Panc1 (cell line): ENCODE results near the gene CPZ. TPM values are rescaled to one million over a fixed set of nuclear protein-coding genes. Genes with fewer than 3 reads are reported as not detected.

ENCODE experiments used
- ATAC-seq: fragments of 200-7000 bp; cut with Tn5 transposase; 2 replicates; pipeline ENCODE4 v1.9.1; 2020; ENCODE audit warnings: mild to moderate bottlenecking, moderate library complexity
- BruUV-seq: library from RNA; stranded (reverse); fragments of 400-500 nt; replicated peaks from 2 replicates; lab custom pipeline; 2021; lab: Mats Ljungman, UMichigan
- CTCF ChIA-PET: fragments of 300-600 bp; sonication (Branson Sonifier 250); formaldehyde crosslinking; loops from one replicate; lab custom pipeline; 2022; ENCODE audit warnings: antibody characterized with exemption; lab: Charles Lee
- POLR2A ChIA-PET: fragments of 300-600 bp; sonication (Branson Sonifier 250); formaldehyde crosslinking; loops from one replicate; lab custom pipeline; 2022; ENCODE audit warnings: antibody characterized with exemption; lab: Charles Lee
- DNase-seq: peaks from one replicate; pipeline ENCODE4 v3.0.0-alpha.2; 2010; ENCODE audit warnings: low read depth, low spot score
- H3K27ac ChIP-seq: 2 replicates; pipeline ENCODE4 v1.5.1; 2011; ENCODE audit warnings: mild to moderate bottlenecking, low read length, inconsistent platforms
- H3K27me3 ChIP-seq: fragments of 200-500 bp; sonication (Bioruptor generic); 2 replicates; pipeline ENCODE4 v1.6.0; 2014; ENCODE audit warnings: low read length, inconsistent platforms; ENCODE audit not compliant: control insufficient read depth, insufficient read depth
- H3K36me3 ChIP-seq: fragments of 200-500 bp; sonication (Bioruptor generic); 2 replicates; pipeline ENCODE4 v1.5.1; 2014; ENCODE audit warnings: inconsistent platforms, mild to moderate bottlenecking, low read length, moderate library complexity; ENCODE audit not compliant: control insufficient read depth, insufficient read depth
- H3K4me1 ChIP-seq: 2 replicates; pipeline ENCODE4 v1.5.1; 2011; ENCODE audit warnings: inconsistent platforms, mild to moderate bottlenecking, low read length, moderate library complexity; ENCODE audit not compliant: control insufficient read depth, insufficient read depth
- H3K4me3 ChIP-seq, 2 experiments: 2 replicates each; pipeline ENCODE4 v1.5.1; 2011 to 2012; ENCODE audit warnings: low read depth in 2 of 2, low read length in 2 of 2, mild to moderate bottlenecking in 2 of 2, inconsistent platforms in 1 of 2, moderate library complexity in 1 of 2
- H3K9me3 ChIP-seq: fragments of 200-500 bp; sonication (Bioruptor generic); 2 replicates; pipeline ENCODE4 v1.5.1; 2014; ENCODE audit warnings: low read depth, mild to moderate bottlenecking, inconsistent platforms, low read length, moderate library complexity; ENCODE audit not compliant: control insufficient read depth, insufficient read depth
- CTCF ChIP-seq: fragments of 450-650 bp; IDR thresholded peaks from 2 replicates; pipeline ENCODE4 v1.5.1; 2017; ENCODE audit warnings: mild to moderate bottlenecking
- POLR2AphosphoS5 ChIP-seq: IDR thresholded peaks from 2 replicates; pipeline ENCODE4 v1.6.1; 2012; ENCODE audit warnings: mild to moderate bottlenecking, low read depth, low read length, moderate library complexity
- SIN3A ChIP-seq: IDR thresholded peaks from 2 replicates; pipeline ENCODE4 v1.6.1; 2012; ENCODE audit warnings: low read depth, mild to moderate bottlenecking, low read length, moderate library complexity, borderline replicate concordance; ENCODE audit not compliant: insufficient read depth
- TCF7L2 ChIP-seq: IDR thresholded peaks from 2 replicates; pipeline ENCODE4 v1.6.1; 2011; ENCODE audit warnings: mild to moderate bottlenecking, low read depth, low read length, inconsistent platforms
- in situ Hi-C: cut with HindIII; loops from 2 replicates; pipeline ENCODE4 v1.10.0; 2016; ENCODE audit warnings: low sequenced_read_pairs, low pct_unique_long_range_greater_than_20kb
- intact Hi-C: fragments of 100-400 bp; cut with micrococcal nuclease; formaldehyde crosslinking; loops from one replicate; pipeline ENCODE4 v1.10.0; 2022; ENCODE audit not compliant: unreplicated experiment
- total RNA-seq: library from RNA; stranded (reverse); gene quantifications from one replicate; pipeline ENCODE4 v1.2.1, GENCODE V29; 2021; ENCODE audit not compliant: unreplicated experiment
- TF ChIP-seq, protein P1 (sequence below), 2 experiments: IDR thresholded peaks; 2 replicates each; pipeline ENCODE4 v1.6.1; 2011 to 2012; ENCODE audit warnings: low read depth in 2 of 2, control low read depth in 1 of 2, low read length in 1 of 2, mild to moderate bottlenecking in 1 of 2, moderate library complexity in 1 of 2; ENCODE audit not compliant: insufficient read depth in 1 of 2

Gene CPZ
- total RNA-seq, 1 experiment from 2014 or later: 0.15 TPM

DNA sequence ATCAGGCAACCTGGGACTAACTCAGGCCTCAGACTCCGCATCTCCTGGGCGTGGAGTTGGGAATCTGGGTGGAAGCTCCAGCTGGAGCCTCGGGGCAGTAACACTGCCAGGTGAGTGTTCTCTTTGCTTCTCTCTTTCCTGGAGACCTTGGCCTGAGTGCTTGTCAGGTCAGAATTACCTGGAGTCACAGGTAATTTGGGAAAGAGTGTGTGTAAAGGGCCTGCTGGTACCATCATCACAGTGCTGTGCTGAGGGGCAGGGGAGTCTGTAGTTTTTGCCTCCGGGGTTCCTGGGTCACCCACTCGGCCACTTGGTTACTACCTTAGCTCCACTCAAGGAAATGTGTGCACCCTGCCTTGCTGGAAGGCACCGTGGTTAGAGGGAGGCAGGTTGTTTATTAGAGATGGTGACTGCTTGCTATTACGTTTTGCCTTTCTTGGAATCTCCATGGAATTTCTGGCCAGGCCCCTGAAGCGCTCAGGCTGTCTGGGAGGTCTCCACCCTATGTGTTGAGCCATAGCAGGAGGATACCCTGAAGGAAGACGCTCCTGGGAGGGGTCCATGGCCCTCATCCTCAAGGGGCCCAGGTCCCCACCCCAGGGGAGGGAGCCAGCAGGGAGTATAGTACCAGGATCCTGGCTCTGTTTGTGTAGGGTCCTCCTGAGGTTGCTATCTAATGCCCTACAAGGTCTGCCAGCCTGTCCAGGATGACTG lies 9.5 kb upstream of the CPZ start:
- H3K4me1 ChIP-seq: no peaks in the 10 kb centered on the region
- TF ChIP-seq CTCF (no peak), SIN3A (no peak), TCF7L2 (no peak), POLR2AphosphoS5 (no peak)
- TF ChIP-seq, protein P1, sequence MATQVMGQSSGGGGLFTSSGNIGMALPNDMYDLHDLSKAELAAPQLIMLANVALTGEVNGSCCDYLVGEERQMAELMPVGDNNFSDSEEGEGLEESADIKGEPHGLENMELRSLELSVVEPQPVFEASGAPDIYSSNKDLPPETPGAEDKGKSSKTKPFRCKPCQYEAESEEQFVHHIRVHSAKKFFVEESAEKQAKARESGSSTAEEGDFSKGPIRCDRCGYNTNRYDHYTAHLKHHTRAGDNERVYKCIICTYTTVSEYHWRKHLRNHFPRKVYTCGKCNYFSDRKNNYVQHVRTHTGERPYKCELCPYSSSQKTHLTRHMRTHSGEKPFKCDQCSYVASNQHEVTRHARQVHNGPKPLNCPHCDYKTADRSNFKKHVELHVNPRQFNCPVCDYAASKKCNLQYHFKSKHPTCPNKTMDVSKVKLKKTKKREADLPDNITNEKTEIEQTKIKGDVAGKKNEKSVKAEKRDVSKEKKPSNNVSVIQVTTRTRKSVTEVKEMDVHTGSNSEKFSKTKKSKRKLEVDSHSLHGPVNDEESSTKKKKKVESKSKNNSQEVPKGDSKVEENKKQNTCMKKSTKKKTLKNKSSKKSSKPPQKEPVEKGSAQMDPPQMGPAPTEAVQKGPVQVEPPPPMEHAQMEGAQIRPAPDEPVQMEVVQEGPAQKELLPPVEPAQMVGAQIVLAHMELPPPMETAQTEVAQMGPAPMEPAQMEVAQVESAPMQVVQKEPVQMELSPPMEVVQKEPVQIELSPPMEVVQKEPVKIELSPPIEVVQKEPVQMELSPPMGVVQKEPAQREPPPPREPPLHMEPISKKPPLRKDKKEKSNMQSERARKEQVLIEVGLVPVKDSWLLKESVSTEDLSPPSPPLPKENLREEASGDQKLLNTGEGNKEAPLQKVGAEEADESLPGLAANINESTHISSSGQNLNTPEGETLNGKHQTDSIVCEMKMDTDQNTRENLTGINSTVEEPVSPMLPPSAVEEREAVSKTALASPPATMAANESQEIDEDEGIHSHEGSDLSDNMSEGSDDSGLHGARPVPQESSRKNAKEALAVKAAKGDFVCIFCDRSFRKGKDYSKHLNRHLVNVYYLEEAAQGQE (IDR thresholded peaks at IDR 0.05; ENCODE audit: insufficient read depth in 1 of 2, low read depth in 2 of 2, low read length in 1 of 2): no peak
- H3K36me3 ChIP-seq: no peaks in the 10 kb centered on the region
- H3K27me3 ChIP-seq: peaks cover 2% of the 10 kb centered on the region; the same call in 1 of the 2 replicates
- CTCF ChIA-PET: interaction anchor here (0.6 kb wide), 1 partner anchor 457 kb away, joined by 5 read pairs; no protein-coding TSS in a partner anchor
- intact Hi-C loops (no loop called here), in situ Hi-C loops (no loop called here)
- H3K9me3 ChIP-seq: no peaks in the 10 kb centered on the region
- BruUV-seq: no TSS peak
- POLR2A ChIA-PET: no interaction called here
- H3K4me3 ChIP-seq: no peak overlapping the region
- DNase-seq (no peak), ATAC-seq (no peak)
- no peak overlapping the region for H3K27ac ChIP-seq

DNA sequence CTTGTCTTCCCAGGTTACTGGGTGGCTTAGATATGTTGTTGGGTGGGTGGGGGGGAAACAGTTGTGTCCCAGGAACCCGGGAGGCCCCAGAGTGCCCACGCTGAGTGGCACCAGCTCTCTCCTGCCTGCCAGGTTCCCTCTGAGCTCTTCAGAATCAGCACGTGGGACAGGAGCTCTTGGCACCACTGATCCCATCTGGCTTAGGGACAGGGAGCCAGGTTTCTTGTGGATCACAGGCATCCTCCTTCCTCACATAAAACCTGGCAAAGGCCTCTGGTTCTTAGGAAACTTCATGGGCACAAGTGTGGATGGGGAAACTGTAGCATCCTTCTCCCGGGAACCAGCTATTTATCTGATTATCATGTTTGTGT lies 8.9 kb upstream of the CPZ start:
- Histone ChIP-seq H3K9me3 (no peaks in the 10 kb centered on the region), H3K4me1 (no peaks in the 10 kb centered on the region), H3K4me3 (no peak overlapping the region), H3K27ac (no peak overlapping the region), H3K27me3 (peaks cover 2% of the 10 kb centered on the region; the same call in 1 of the 2 replicates), H3K36me3 (no peaks in the 10 kb centered on the region)
- no TSS peak for BruUV-seq
- ATAC-seq (no peak), DNase-seq (no peak)
- TF ChIP-seq POLR2AphosphoS5 (no peak), CTCF (no peak), TCF7L2 (no peak), SIN3A (no peak)
- TF ChIP-seq, protein P1 (IDR thresholded peaks at IDR 0.05; ENCODE audit: insufficient read depth in 1 of 2, low read depth in 2 of 2, low read length in 1 of 2): no peak
- ChIA-PET CTCF (no interaction called here), POLR2A (no interaction called here)
- intact Hi-C loops: no loop called here
- in situ Hi-C loops: no loop called here
